GM18909 (cell line): ENCODE data around the gene ATXN1.

Experiments used
- ATAC-seq: cut with Tn5 transposase; IDR thresholded peaks from one replicate; pipeline ENCODE4 v1.9.1; 2021; ENCODE audit warnings: mild to moderate bottlenecking; ENCODE audit not compliant: unreplicated experiment, poor library complexity

Gene ATXN1

DNA sequence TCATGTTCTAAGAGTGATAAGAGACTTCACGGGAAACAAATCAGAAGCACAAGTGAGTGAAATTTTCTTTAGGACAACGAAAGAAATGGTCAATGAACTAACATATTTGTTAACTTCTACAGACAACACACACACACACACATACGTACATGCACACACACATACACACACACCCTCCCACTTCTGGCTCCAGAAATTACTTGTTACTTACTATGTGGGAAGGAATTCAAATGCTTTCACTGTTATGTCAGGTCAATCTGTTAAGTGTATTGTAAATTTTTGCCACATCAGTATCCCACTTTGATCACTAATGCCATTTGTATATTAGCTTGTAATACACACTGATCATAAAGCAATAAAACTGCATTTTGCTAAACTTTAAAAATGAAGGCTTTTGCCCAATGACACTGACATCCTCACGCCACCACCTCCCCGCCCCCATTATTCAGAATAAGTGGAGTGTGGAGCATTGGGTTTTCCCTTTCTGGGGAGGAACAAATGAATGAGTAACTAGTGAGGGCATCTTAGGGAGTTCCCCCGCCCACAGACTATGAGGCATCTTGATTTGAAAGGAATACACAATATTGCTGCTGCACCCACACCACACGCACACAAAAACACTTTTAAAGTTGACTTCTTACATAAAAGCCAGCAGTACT lies 76.2 kb downstream of the ATXN1 start:
- ATAC-seq, result peak; percentile 60

DNA sequence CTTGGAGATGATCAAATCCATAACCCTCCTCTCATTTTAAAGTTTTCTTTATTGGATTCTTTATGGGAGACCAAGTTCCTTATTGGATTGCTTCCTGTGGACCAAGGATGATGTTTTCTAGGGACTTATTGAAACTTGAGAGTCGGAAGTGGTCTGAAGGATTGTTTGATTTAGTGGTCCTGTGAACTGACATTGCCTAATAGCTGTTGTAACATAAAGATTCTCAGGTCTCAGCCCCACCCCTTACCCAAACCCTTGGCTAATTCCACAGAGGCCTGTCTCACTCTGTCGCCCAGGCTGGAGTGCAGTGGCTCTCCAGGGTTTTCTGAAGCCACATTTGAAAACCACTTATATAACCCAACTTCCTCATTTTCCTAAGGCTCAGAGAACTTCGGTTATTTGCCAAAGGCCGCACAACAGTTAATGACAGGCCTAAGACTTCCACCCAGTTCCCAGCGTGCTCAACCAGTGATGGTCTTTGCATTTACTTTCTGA lies 77.0 kb downstream of the ATXN1 start:
- ATAC-seq, result no peak

DNA sequence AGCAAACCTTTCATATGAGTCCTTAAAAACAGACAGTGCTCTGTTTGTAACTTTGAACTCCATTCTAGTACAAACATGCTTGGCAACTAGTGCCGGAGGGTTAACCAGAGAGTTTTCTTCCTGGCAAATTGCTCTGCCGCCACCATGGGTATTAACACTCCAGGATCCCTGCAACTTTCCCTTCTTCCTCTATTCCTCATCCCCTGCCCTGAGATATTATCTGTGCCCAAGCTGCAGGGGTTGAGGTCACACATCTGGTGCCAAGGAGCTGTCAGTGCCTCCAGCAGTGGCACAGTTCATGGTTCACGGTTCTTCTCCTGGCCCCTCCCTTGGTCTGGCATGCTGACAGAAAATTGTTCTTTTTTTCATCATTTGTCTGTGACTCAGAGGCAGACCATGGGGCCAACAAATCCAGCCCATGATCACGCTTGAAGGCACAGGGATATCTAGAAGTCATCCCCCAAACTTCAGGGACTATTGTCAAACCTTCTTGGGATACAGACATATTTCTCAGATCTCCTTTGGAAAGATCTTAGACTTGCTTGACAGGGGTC lies 77.5 kb downstream of the ATXN1 start:
- ATAC-seq, result no peak

DNA sequence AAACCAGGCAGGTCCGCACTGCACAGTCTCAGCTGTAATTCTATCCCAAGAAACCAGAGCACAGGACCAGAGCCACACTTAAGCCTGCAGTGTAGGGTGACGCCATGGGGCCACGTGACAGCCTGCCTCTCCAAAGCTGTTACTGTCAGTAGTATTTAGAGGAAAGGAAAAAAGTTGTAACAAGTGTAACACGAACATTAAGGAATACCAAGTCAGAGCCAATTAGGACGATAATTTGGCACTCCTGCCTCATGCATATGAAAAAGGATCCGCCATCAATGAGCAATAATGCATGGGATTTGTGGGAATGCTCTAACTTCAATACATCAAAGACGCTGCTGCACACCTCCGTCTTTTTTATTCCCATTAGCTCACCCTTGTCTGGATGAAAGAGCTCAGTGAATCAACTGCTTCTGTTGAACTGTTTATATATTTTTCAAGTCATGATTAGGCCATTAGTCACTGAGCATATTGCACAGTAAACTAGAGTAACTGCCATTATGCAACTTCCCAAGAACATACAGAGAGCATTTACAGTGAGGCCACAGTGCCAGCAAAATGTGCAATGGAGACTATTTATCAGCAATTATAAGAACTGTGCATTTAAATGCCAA lies 79.9 kb downstream of the ATXN1 start:
- no peak for ATAC-seq

DNA sequence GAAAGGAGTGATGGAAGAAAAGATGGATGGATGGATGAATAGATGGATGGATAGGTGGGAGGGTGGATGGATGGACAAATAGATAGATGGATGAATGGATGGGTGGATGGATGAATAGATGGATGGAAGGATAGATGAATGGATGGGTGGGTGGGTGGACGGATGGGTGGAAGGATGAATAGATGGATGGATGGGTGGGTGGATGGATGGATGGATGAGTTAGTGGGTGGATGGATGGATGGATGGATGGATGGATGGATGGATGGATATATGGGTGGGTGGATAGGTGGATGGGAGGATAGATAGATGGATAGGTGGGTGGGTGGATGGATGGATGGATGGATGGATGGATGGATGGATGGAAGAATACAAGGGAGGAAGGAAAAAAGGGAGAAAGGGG lies 82.2 kb downstream of the ATXN1 start:
- no peak for ATAC-seq

DNA sequence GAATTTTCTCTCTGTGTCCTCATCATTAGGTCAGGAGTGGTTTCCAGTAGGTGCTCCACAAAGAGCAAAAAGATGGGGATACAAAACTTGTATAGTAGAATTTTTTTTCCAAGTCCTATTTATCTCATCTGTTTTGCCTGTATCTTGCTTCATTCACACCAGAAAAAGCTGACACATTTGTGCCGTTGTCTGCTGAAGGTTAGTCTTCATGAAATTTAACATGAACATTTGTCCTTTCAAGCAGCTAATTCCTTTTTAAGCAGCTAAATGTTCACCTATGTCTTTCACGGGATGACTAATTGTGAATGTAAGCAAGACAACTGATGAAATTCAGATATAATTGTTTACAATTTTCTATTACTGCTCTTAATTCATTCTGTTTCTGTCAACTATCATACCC lies 83.8 kb downstream of the ATXN1 start:
- ATAC-seq, result no peak

DNA sequence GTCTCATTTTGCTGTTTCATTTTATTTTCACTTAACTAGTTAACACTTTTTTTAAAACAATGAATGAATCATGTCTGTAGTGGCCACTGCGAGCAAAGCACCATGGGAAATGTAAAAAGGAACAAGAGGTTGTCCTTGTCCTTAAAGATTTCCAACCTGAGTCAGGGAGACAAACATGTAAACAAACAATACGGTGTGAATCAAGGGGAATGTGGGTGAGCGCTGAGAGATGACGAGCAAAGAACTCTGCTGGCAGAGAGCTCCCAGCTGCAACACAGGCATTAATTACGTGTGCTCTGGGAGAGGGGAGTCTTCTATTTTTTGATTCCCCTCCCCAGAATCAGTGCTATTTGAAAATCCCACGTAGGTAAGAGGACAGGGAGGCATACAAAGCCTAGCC lies 84.3 kb downstream of the ATXN1 start:
- ATAC-seq, result no peak

DNA sequence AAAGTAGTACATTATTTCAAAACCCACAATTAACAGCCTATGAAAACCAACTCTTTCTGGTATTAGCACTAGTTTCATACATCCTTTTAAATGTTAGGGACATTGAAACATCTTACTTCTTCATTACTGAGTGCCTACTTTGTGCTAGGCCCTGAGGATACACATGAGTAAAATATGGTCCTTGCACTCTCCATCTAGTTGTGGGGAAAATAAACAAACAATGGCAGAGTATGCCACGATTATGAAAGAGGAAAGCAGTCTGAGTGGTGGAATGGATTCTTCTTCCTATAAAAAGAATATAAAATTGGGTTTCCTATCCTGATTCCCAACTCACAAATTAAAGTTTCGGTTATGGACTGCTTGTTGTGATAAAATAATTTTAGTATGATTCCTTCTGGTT lies 84.9 kb downstream of the ATXN1 start:
- no peak for ATAC-seq

DNA sequence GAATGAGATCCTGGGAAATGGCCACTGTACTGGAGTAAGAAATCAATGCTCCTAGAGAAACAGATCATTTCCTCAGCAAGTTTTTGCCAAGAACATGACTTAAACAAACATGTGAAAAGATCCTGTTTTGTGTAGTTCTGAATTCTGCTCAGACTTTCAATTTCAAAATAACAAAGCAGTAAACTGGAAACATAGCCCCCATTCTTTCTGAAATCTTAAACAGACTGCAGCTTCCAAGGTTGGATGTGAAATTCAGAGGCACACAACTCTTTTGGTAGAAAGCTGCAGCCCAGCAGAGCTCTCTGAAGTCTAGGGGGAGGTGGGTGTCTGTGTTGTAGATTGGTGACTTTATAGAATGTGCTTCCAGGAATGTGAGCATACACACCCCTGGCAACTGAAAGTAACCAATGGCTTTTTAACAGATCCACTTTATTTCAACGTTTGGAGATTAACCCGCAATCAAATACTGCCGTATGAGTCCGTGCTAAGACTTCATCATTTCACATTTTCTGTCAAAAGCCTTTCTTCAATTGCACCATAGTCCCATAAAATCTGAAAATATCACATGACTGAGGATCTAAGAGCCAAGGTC lies 86.4 kb downstream of the ATXN1 start:
- ATAC-seq, result no peak

DNA sequence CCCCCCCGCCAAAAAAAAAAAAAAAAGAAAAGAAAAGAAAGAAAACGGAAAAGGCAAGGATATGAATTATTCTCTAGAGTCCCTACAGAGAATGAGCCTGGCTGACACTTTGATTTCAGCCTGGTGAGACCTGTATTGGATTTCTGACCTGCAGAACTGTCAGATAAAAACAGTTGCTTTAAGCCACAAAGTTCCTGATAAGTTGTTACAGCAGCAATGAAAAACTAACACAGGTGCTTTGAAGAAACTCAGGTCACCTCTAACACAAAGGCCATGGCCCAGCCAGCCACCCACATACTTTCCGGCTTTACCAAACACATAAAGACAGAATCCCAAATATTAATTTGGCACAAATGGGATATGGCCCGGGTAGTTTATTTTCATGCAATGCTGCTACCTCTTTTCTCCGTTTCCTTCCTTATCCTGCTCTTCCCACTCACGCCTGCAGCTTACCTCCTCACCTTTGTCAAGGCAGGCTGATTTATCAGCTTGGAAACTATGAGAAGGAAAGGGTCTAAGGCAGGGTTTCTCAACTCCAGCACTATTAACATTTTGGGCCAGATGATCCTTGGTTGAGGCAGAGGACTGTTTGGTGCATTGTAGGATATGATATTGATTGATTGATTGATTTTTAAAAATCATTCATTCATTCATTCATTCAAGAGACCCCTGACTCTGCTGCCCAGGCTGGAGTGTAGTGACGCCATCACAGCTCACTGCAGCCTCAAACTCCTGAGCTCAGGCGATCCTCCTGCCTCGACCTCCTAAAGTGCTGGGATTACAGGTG lies 88.1 kb downstream of the ATXN1 start:
- no peak for ATAC-seq

DNA sequence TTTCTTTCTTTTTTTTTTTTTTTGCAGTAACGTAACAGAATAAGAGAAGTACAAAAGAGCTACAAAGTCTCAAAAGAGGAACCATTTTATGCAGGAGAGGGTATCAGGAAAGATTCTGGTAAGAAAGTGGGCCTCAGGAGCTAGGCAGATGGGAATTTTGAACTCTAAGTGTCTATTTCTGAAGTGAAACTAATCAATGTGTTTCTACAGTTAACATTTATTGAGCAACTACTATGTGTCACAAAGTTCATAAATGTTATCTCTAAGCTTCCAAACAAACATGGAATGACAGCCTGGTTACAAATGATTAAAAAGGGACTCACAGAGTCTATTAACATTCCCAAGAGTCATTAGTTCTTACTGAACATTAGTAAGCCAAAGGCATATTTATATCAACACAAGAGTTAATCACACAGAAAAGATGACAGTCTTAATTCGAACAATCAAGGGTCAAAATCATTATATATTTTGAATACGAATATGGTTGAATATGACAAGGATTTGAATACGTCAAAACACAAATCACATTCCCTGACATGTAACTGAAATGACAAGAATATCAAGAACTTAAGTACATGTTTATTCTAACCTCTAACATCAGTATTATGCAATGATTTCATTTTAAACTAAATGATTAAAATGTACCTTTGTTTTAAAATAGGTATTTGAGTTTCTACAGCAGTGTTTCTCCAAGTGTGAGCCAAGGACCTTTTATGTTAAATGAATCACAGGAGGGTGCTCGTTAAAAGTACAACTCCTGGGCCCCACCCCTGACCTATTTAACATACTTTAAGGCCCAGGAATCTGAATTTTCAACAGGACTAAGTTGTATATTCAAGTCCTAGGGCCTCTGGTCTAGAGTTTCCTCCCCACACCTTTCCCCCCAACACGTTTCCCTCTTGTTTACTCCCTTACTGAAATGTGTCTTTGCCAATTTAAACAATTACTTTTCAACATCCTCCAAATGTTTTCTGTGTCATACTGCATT lies 89.7 kb downstream of the ATXN1 start:
- no peak for ATAC-seq

DNA sequence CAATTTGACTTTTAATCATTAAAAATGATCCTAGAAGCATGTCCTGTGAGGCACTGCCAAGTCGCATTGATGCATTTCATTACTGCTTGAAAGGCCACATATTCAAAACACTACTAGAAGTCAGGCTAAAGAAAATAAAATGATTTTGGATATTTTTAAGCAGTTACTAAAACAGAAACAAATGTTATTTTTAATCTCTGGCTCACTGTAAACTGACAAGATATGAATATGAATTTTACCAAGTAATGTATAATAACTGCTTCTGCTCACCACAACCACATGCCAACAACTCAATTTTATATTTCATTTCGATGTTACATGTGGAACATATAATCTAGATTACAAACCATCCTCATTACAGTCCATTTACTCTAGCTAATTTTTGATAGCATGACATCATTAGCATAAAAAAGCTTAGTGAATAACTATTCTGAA lies 90.6 kb downstream of the ATXN1 start:
- peak; percentile 45 for ATAC-seq

DNA sequence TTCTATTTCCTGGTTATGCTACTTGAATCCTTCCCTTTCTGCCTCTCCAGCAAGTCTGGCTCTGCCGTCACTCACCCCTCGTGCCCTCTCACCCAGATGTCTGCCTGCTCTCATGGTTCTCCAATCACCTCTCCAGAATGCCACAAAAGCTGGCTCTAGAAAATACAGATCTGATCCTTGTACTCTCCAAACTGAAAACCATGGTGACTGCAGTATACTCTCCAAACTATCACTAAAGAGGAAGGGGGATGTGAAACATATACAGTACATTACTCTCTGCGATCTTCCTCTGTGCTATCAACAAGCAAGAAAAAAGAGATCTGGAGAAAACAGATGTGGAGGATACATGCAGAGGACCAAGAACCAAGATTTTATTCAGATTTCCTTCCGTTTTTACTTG lies 91.1 kb downstream of the ATXN1 start:
- peak; percentile 60 for ATAC-seq

DNA sequence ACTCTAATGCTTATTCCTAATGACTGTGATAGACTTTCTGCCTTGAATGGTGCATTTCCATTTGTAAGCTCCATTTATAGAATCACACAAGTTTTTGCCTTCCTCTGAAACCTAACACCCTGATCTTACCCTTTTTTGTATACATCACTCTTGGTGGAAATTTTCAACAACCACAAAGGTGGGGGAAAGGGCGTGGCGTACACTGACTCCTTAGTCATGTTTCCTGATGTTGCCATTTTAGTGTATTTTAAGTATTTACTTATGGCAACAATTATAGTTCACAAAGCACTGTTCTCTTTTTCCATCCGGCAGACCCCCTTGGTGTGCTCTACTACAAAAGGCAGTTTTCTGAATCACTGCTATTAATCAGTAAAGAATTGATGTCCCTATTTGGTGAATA lies 92.0 kb downstream of the ATXN1 start:
- ATAC-seq, result no peak

DNA sequence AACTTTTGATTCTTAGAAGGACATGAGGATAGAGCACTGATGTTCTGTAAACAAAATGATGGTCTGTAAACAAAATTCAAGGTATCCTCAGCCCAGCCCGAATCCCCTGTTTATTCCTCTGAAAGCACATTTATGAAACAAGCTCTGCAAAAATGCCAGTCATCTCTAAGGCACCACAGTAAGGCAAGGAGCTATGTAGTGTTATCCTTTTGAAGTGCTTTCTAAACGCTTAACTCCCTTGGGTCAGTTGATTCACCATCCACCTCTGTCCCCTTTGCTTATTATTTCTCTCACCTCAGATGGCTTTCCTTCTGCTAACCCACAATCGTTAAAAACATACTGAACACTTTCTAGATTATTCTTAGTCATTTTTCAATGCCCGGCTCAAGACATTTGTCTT lies 93.8 kb downstream of the ATXN1 start:
- ATAC-seq, result no peak

DNA sequence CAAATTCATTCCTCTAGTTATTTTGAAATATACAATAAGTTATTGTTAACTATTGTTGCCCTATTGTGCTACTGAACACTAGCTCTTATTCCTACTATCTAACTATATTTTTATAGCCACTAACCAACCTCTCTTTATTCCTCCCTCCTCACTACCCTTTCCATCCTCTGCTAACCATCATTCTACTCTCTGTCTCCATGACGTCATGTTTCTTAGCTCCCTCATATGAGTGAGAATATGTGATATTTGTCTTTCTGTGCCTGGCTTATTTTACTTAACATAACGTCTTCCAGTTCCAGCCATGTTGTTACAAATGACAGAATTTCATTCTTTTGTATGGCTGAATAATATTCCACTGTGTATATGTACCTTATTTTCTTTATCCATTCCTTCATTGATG lies 95.3 kb downstream of the ATXN1 start:
- no peak for ATAC-seq

DNA sequence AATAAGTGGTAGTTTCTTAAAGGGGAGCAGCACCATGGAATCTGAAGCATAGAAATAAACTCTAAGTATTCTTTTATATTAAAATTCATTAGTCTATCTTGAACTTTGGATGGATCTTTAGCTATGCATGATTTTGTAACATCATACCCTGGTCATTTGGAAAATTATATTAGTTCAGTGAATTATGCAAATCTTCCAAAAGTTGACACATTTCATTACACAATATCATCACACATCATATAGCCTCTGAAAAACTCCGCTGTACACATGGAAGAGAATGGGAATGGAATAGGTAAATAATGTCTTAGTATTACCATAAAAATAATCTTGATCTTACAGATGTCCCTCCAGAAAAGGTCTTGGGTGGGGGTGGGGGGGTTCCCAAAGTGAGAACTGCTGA lies 96.1 kb downstream of the ATXN1 start:
- ATAC-seq, result no peak

DNA sequence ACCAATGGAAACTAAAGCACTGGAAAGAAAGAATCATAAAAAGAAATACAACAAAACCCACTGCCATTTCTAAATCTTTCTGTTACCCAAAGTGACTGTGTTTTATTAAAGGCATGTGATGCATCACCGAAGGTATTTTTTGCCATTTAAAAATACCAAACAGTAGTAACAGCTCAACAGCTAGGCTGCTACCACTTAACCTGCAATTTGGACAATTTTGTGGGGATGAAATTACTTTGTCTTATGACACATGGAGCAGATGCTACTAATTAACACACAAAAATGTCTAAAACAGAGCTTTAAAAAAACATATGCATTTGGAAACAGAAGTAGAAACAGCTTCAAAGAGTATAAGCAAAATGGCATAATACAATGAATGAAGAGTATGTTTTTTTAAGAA lies 97.4 kb downstream of the ATXN1 start:
- no peak for ATAC-seq

DNA sequence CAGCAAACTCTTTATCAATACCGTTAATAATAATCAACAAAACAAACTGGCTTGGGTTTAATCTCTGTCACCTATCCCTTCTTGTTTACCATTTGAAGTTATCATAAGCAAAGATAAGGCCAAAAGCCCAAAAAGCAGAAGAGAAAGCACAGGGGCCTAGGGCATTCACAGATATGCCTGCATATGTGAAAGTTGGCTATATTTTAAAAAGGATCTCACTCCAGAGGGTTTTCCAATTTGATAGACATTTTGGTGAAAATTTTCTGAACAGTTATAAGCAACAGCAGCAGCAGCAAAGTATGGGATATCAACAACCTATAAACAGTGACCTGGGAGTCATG lies 101.1 kb downstream of the ATXN1 start:
- ATAC-seq, result no peak
